ENCODE data around the gene ANKRD55.
"Not testable (repeated sequence)": the region's sequence is repeated elsewhere in the genome, so short reads cannot be mapped to it uniquely, and the experiment has no call there.

Gene ANKRD55

GRCh38 chr5:56168066-56168478 lies 65.1 kb downstream of the ANKRD55 start:
- DNase-seq (ENCODE audit: low read depth) = no peak

GRCh38 chr5:56167519-56167918 lies 65.6 kb downstream of the ANKRD55 start:
- no peak for DNase-seq (ENCODE audit: low read depth)

GRCh38 chr5:56166671-56167385 lies 66.3 kb downstream of the ANKRD55 start:
- no peak for DNase-seq (ENCODE audit: low read depth)

- DNase-seq (ENCODE audit: low read depth) = no peak
Observed at GRCh38 chr5:56164376-56164775, 68.8 kb downstream of the ANKRD55 start.

- DNase-seq (ENCODE audit: low read depth) = no peak
Observed at GRCh38 chr5:56161927-56162326, 71.2 kb downstream of the ANKRD55 start.

- DNase-seq (ENCODE audit: low read depth) = no peak
Observed at GRCh38 chr5:56161439-56161823, 71.7 kb downstream of the ANKRD55 start.

- DNase-seq (ENCODE audit: low read depth) = no peak
Observed at GRCh38 chr5:56160723-56161438, 72.2 kb downstream of the ANKRD55 start.

- no peak for DNase-seq (ENCODE audit: low read depth)
Observed at GRCh38 chr5:56159521-56159947, 73.6 kb downstream of the ANKRD55 start.

- no peak for DNase-seq (ENCODE audit: low read depth)
Observed at GRCh38 chr5:56158331-56158960, 74.7 kb downstream of the ANKRD55 start.

GRCh38 chr5:56157191-56157621 lies 75.9 kb downstream of the ANKRD55 start:
- DNase-seq (ENCODE audit: low read depth) = not testable (repeated sequence)

- DNase-seq (ENCODE audit: low read depth) = not testable (repeated sequence)
Observed at GRCh38 chr5:56156585-56157190, 76.4 kb downstream of the ANKRD55 start.

GRCh38 chr5:56155992-56156584 lies 77.0 kb downstream of the ANKRD55 start:
- DNase-seq (ENCODE audit: low read depth) = no peak

- no peak for DNase-seq (ENCODE audit: low read depth)
Observed at GRCh38 chr5:56154732-56155484, 78.2 kb downstream of the ANKRD55 start.

- DNase-seq (ENCODE audit: low read depth) = no peak
Observed at GRCh38 chr5:56152437-56152836, 80.7 kb downstream of the ANKRD55 start.

GRCh38 chr5:56150756-56151155 lies 82.4 kb downstream of the ANKRD55 start:
- not testable (repeated sequence) for DNase-seq (ENCODE audit: low read depth)

- DNase-seq (ENCODE audit: low read depth) = no peak
Observed at GRCh38 chr5:56148453-56148971, 84.6 kb downstream of the ANKRD55 start.

GRCh38 chr5:56147659-56148230 lies 85.4 kb downstream of the ANKRD55 start:
- DNase-seq (ENCODE audit: low read depth) = no peak

- no peak for DNase-seq (ENCODE audit: low read depth)
Observed at GRCh38 chr5:56147106-56147505, 86.0 kb downstream of the ANKRD55 start.

- no peak for DNase-seq (ENCODE audit: low read depth)
Observed at GRCh38 chr5:56146674-56147073, 86.5 kb downstream of the ANKRD55 start.

- DNase-seq (ENCODE audit: low read depth) = no peak
Observed at GRCh38 chr5:56145511-56145910, 87.6 kb downstream of the ANKRD55 start.

- no peak for DNase-seq (ENCODE audit: low read depth)
Observed at GRCh38 chr5:56145106-56145505, 88.0 kb downstream of the ANKRD55 start.

All from stimulated activated CD8-positive, alpha-beta memory T cell treated with anti-CD3 and anti-CD28 coated beads, Interleukin-12 subunit alpha, Interleukin-12 subunit beta, amount 100 ng/mL, for 1 hour (primary cell).